ENCODE data around the gene MPI.

DNA sequence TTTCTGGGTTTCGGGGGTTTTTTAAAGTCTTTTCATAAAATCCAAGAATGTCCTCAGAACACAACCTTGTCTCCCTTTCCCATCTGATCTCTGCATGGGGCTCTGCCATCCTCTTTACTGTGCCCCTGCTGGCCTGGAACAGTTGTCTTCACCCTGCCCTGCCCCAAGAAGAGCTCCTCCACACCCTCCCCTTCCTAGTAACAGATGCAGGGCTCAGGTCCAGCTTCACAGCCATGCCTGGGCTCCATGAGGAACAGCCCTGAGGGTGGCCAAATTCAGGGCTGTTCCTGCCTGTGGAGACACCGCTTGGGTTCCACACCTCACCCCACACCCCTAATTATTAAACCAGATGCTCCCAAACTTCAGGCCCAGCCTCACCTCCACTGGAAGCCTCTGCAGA lies 34.0 kb upstream of the MPI start:
- TF ChIP-seq ZNF384 (IDR thresholded peaks at IDR 0.05) (no peak), FOXK2 (IDR thresholded peaks at IDR 0.05) (no peak), NFRKB (IDR thresholded peaks at IDR 0.05) (no peak), CTBP1 (IDR thresholded peaks at IDR 0.05; ENCODE audit: borderline replicate concordance) (no peak), SUZ12 (IDR thresholded peaks at IDR 0.05) (no peak), SP1 (IDR thresholded peaks at IDR 0.05) (no peak), BHLHE40 (IDR thresholded peaks at IDR 0.05; ENCODE audit: borderline replicate concordance) (no peak), ELF4 (IDR thresholded peaks at IDR 0.05) (no peak), LEF1 (IDR thresholded peaks at IDR 0.05; ENCODE audit: borderline replicate concordance) (no peak), FOXM1 (IDR thresholded peaks at IDR 0.05; ENCODE audit: borderline replicate concordance) (no peak)
- TF ChIP-seq, protein P1, sequence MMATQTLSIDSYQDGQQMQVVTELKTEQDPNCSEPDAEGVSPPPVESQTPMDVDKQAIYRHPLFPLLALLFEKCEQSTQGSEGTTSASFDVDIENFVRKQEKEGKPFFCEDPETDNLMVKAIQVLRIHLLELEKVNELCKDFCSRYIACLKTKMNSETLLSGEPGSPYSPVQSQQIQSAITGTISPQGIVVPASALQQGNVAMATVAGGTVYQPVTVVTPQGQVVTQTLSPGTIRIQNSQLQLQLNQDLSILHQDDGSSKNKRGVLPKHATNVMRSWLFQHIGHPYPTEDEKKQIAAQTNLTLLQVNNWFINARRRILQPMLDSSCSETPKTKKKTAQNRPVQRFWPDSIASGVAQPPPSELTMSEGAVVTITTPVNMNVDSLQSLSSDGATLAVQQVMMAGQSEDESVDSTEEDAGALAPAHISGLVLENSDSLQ (IDR thresholded peaks at IDR 0.05) = no peak

All from HEK293T (cell line).